HFFc6 (cell line): Measurements from ENCODE around the gene PKN1. TPM values are rescaled to one million over a fixed set of nuclear protein-coding genes. Genes with fewer than 3 reads are reported as not detected.

Experiments
- DNase-seq: peaks from one replicate; pipeline ENCODE4 v3.0.0-alpha.2; 2018
- H3K27ac Mint-ChIP-seq: 2 replicates; pipeline ENCODE4 v1.8.0; 2020; ENCODE audit warnings: mild to moderate bottlenecking, mixed read lengths
- H3K27me3 Mint-ChIP-seq: 2 replicates; pipeline ENCODE4 v1.8.0; 2021; ENCODE audit warnings: mild to moderate bottlenecking, moderate library complexity, mixed read lengths; ENCODE audit not compliant: insufficient read depth
- H3K36me3 Mint-ChIP-seq: 2 replicates; pipeline ENCODE4 v1.8.0; 2021; ENCODE audit warnings: low read depth, mixed read lengths
- H3K4me1 Mint-ChIP-seq: 2 replicates; pipeline ENCODE4 v1.8.0; 2020; ENCODE audit warnings: low read depth, mixed read lengths
- H3K4me3 Mint-ChIP-seq: 2 replicates; pipeline ENCODE4 v1.8.0; 2020; ENCODE audit warnings: mild to moderate bottlenecking, moderate library complexity, mixed read lengths
- H3K9me3 Mint-ChIP-seq: 2 replicates; pipeline ENCODE4 v1.8.0; 2020; ENCODE audit warnings: mild to moderate bottlenecking, mixed read lengths
- total RNA-seq, 6 experiments: library from RNA; stranded (reverse); fragmentation: NEBNext Ultra II Directional; extraction: Animal tissue kit (Norgen Biotek cat#: 25700); gene quantifications; 2 replicates in 1 of 6; 3 replicates in 5 of 6; pipeline ENCODE4 v1.2.3, GENCODE V29; 2021
- TF ChIP-seq, protein P1 (sequence below): fragments of 200-600 bp; sonication (generic); IDR thresholded peaks from 2 replicates; pipeline ENCODE4 v1.5.0; 2021; ENCODE audit warnings: antibody characterized with exemption, mild to moderate bottlenecking

PKN1 gene
- total RNA-seq, 6 experiments from 2014 or later, result 132 to 173 (median 149) TPM

DNA sequence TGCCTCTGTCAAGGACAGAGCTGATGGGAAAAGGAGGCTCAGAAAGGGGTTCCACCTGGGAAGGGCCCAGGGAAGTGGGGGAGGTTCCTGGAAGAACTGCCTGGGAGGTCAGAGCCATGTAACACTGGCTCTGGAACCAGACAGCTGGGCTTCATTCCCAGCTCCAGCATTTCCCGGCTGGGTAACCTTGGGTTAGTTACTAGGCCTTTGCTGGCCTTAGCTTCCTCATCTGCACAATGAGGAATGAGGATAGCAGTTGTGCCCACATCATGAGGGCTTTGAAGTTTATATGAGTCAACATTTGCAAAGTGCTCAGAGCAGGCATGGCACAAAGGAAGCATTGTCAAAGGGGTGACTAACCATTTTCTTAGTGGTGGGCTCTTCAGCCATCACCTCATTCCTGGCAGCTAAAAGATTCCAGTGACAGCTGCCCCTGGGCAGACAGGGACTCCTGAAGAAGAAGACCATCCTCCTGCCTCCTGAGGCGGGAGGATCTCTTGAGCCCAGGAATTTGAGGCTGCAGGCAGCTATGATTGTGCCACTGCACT lies 86.8 kb downstream of the PKN1 start:
- peaks cover 7% of the 10 kb centered on the region; the same call in 1 of the 2 replicates for H3K9me3 Mint-ChIP-seq
- peaks cover 25% of the 10 kb centered on the region for H3K36me3 Mint-ChIP-seq
- peak; percentile 56 for DNase-seq
- peak overlapping the region; percentile 37; the same call in 1 of the 2 replicates for H3K4me3 Mint-ChIP-seq
- H3K27ac Mint-ChIP-seq, result peak overlapping the region; percentile 83
- TF ChIP-seq, protein P1, sequence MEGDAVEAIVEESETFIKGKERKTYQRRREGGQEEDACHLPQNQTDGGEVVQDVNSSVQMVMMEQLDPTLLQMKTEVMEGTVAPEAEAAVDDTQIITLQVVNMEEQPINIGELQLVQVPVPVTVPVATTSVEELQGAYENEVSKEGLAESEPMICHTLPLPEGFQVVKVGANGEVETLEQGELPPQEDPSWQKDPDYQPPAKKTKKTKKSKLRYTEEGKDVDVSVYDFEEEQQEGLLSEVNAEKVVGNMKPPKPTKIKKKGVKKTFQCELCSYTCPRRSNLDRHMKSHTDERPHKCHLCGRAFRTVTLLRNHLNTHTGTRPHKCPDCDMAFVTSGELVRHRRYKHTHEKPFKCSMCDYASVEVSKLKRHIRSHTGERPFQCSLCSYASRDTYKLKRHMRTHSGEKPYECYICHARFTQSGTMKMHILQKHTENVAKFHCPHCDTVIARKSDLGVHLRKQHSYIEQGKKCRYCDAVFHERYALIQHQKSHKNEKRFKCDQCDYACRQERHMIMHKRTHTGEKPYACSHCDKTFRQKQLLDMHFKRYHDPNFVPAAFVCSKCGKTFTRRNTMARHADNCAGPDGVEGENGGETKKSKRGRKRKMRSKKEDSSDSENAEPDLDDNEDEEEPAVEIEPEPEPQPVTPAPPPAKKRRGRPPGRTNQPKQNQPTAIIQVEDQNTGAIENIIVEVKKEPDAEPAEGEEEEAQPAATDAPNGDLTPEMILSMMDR, result no peak
- peaks cover 9% of the 10 kb centered on the region for H3K27me3 Mint-ChIP-seq
- peaks cover 42% of the 10 kb centered on the region for H3K4me1 Mint-ChIP-seq

- peaks cover 36% of the 10 kb centered on the region for H3K4me1 Mint-ChIP-seq
- peaks cover 19% of the 10 kb centered on the region for H3K36me3 Mint-ChIP-seq
- H3K9me3 Mint-ChIP-seq, result peaks cover 7% of the 10 kb centered on the region; the same call in 1 of the 2 replicates
- DNase-seq, result no peak
- TF ChIP-seq, protein P1, result no peak
- peak overlapping the region; percentile 83; the same call in 1 of the 2 replicates for H3K27ac Mint-ChIP-seq
- H3K27me3 Mint-ChIP-seq, result peaks cover 9% of the 10 kb centered on the region
- H3K4me3 Mint-ChIP-seq, result no peak overlapping the region
Observed at GRCh38 chr19:14520543-14520942, 87.4 kb downstream of the PKN1 start.

Other genes with a start within 250 kb of the PKN1 start
- gene ADGRL1, start 227.1 kb upstream of the PKN1 start, total RNA-seq, result 1 to 10 TPM; 1.6 to 2.9 (median 2.2) TPM
- gene ADGRE5, start 51.9 kb upstream of the PKN1 start, total RNA-seq, result 10 to 100 TPM; 79.7 to 91.9 (median 85.4) TPM
- 10 to 100 TPM; 52.5 to 82.7 (median 78.0) TPM for gene DDX39A, start 14.0 kb upstream of the PKN1 start, total RNA-seq
- gene PTGER1, start 42.0 kb downstream of the PKN1 start, total RNA-seq, result 1 to 10 TPM in 2 of 6 experiments, under 1 TPM in 4; 0.41 to 4.1 (median 0.62) TPM
- gene GIPC1, start 62.8 kb downstream of the PKN1 start, total RNA-seq, result 100 to 1,000 TPM; 169 to 204 (median 181) TPM
- 100 to 1,000 TPM in 3 of 6 experiments, 10 to 100 TPM in 3; 99.2 to 138 (median 103) TPM for gene DNAJB1, start 85.1 kb downstream of the PKN1 start, total RNA-seq
- 100 to 1,000 TPM; 101 to 132 (median 118) TPM for gene TECR, start 96.3 kb downstream of the PKN1 start, total RNA-seq
- gene NDUFB7, start 138.8 kb downstream of the PKN1 start, total RNA-seq, result 100 to 1,000 TPM; 167 to 227 (median 199) TPM
- not detected for gene CLEC17A, start 149.8 kb downstream of the PKN1 start, total RNA-seq
- not detected for gene ADGRE3, start 241.5 kb downstream of the PKN1 start, total RNA-seq